H1 (cell line): ENCODE measurements around the gene SMYD3. TPM values are rescaled to one million over a fixed set of nuclear protein-coding genes. Genes with fewer than 3 reads are reported as not detected.

Experiments
- BRCA1 ChIP-seq: IDR thresholded peaks from 2 replicates; pipeline ENCODE4 v1.6.1; 2012; ENCODE audit warnings: low read depth, low read length, improper control_type of control experiment
- PHF8 ChIP-seq: fragments of 200-600 bp; sonication (generic); conservative IDR thresholded peaks from 2 replicates; pipeline ENCODE4 v1.7.1; 2012; ENCODE audit warnings: low read depth, mild to moderate bottlenecking, inconsistent platforms, low read length, moderate library complexity
- POLR2A ChIP-seq, 2 experiments: IDR thresholded peaks; 1 replicate in 1 of 2; 2 replicates in 1 of 2; pipeline ENCODE4 v1.6.1; 2011; ENCODE audit warnings: low read depth in 2 of 2, low read length in 2 of 2, mild to moderate bottlenecking in 2 of 2; ENCODE audit errors: control extremely low read depth in 1 of 2
- SP1 ChIP-seq: IDR thresholded peaks from 2 replicates; pipeline ENCODE4 v1.6.1; 2011; ENCODE audit warnings: low read depth, low read length
- TAF7 ChIP-seq: optimal IDR thresholded peaks from 2 replicates; pipeline ENCODE3; 2011; ENCODE audit warnings: low read depth, mild to moderate bottlenecking, inconsistent platforms, low read length, moderate library complexity, borderline replicate concordance
- polyA plus RNA-seq, 7 experiments: library from polyadenylated mRNA; depleted of rRNA in 3 of 7; stranded (reverse) in 5 of 7; unstranded in 2 of 7; fragments of >200 nt in 5 of 7; fragments of 200-250 nt in 2 of 7; gene quantifications; 1 replicate in 5 of 7; 2 replicates in 1 of 7; 4 replicates in 1 of 7; pipeline versions ENCODE4 v1.2.1 to v1.2.3, GENCODE V29; 2011 to 2013; ENCODE audit warnings: missing spikeins in 2 of 7, mixed read lengths in 2 of 7
- total RNA-seq: library from RNA; stranded (reverse); fragmentation: NEBNext Ultra II Directional; extraction: Animal tissue kit (Norgen Biotek cat#: 25700); gene quantifications from 2 replicates; pipeline ENCODE4 v1.2.1, GENCODE V29; 2021

The SMYD3 gene
- total and polyA plus RNA-seq, 2 of the 8 experiments (the other 6 are each of a cell fraction or from before 2014, with no cell fraction given) = 17.3 to 25.4 TPM

GRCh38 chr1:246003442-246003730 lies 503.7 kb downstream of the SMYD3 start (continued):
- TF ChIP-seq TAF7 (no peak), POLR2A (IDR thresholded peaks at IDR 0.05; ENCODE audit: control extremely low read depth in 1 of 2, low read depth in 2 of 2, low read length in 2 of 2) (no peak), BRCA1 (no peak), SP1 (no peak), PHF8 (no peak)
